T1000 (cell line): Measurements from ENCODE around the gene DLG3.
"Not testable (repeated sequence)": the region's sequence is repeated elsewhere in the genome, so short reads cannot be mapped to it uniquely, and the experiment has no call there.

Experiments used
- DNase-seq: peaks from one replicate; lab custom pipeline; 2025; ENCODE audit warnings: mixed read lengths; lab: John Stamatoyannopoulos, UW

The DLG3 gene

DNA sequence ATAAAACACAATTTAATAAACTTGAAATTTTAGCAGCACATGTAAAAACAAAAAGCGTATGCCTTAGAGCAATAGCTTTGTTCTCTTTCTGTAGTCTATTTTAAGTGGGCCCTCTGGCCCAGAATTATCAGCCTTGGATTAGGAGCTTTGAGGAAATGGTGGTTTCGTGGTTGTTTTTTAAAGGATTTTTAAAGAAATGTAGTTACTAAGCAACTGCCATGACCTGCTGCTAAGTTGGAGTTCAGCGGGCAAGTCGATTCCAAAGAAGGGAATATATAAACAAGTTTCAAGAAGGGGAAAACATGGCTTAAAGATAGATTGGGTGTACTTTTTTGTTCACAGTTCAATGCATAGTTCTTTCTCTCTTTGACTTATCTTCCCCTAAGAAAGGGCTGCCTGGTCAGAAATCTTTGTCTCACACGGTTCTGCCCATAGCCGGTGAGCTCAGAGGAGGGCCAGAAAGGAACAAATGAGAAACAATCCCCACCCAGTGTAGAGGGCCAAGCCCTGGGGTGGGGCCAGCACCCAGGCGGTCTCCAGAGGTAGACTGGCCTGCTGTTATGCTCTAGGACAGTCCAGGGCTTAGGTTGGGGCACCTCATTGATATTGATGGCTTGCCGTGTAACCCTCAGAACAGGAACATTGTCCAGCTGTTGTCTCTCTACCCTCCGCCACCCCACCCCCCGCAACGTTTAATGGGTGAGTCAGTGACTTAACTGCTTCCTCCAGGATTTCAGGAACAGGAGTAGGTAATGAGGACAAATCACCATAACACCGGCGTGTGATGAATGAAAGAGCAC, 32.5 kb downstream of the DLG3 start:
- peak; percentile 48 for DNase-seq

DNA sequence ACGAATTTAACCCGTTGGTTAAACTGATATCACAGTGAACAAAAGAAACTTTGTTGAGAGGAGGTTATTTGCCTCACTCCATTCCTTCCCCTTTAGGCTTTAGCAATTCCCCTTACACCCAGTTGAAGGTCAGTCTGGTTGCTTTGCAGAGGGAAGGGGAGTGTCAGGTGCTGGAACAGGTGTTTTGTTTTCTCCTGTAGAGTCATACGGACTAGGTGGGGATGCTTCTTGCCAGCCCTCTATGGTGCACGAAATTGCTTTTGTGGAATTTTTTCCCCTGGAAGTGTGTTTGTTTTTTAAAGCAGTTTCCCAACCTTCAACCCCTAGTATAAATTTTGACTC, 33.1 kb downstream of the DLG3 start:
- no peak for DNase-seq

- no peak for DNase-seq
Observed at GRCh38 chrX:70478526-70479245, 34.1 kb downstream of the DLG3 start.

- peak; percentile 12 for DNase-seq
Observed at GRCh38 chrX:70479247-70479921, 34.7 kb downstream of the DLG3 start.

DNA sequence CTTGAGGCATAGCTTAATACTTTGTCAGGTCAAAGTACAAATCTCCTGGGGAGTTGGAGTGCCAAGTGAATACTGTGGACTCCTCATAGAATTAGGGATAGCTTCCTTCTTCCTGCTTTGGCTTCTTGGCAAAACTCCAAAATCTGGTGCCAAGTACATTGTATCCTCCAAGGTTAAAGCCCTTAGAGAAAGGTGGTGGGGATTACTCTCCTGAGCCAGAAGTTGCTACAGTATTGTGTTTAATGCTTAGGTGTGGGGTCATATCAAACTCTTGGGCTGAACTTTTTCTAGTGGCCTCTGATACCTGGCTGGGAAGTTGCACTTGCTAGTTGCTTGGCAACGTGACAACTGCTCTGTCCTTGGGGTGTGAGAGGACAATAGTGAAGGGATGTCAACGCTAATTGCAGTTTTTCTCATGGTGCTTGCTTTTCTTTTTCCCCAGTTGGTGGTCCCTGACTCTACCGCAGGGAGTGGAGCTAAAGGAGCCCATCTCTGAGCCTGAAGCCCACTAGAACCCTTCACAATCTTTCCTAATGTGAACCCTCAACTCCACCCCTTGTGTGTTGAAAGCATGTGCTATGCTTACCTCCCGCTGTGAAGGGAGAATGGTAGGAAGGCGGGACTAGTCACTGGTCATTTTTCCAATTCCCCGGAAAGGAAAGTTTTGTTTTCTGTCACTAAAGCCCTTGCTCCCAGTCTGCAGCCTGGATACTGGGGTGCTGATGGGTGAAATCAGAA, 35.5 kb downstream of the DLG3 start:
- no peak for DNase-seq

- no peak for DNase-seq
Observed at GRCh38 chrX:70480660-70481018, 36.0 kb downstream of the DLG3 start.

- DNase-seq: no peak
Observed at GRCh38 chrX:70481471-70482270, 37.0 kb downstream of the DLG3 start.

GRCh38 chrX:70482300-70482699, 37.7 kb downstream of the DLG3 start:
- no peak for DNase-seq

GRCh38 chrX:70485466-70485865, 40.8 kb downstream of the DLG3 start:
- no peak for DNase-seq

- DNase-seq: no peak
Observed at GRCh38 chrX:70488856-70489255, 44.2 kb downstream of the DLG3 start.

DNA sequence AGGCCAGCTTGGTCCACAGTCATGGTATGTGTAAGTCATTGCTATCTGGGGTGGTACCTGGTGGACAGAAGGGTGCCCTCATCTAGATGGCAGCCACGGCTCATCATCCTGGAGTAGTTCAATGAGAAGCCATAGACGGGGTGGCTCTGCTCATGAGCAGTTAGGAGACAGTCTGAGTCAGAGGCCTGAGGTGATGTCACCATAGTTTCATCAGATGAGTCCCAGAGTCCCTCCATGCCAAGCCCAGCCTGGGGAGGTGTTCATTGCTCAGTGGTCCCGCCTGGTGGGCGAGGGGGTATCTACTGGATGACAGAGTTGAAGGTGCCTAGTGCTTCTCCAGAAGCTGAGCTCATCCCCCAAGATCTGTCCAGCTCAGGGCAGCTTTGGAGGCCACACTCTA, 49.8 kb downstream of the DLG3 start:
- no peak for DNase-seq

- no peak for DNase-seq
Observed at GRCh38 chrX:70496491-70496890, 51.9 kb downstream of the DLG3 start.

DNA sequence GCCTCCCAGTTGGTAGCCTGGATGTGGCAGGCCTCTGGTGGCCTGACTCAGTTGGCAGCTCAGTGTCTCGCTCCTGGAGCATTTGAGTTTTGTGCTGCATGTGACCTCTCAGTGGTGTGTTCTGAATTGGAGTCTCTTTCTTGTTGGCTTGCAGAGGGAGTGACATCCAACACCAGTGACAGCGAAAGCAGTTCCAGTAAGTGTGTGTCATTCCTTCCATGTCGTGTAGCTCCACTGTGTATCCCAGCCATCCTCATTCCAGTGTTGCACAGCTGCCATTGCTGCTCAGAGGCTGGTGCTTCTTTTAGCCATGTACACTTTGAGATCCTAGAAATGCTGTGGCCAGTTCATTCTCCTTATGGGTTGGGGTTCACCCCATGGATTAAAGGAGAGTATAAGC, 52.4 kb downstream of the DLG3 start:
- no peak for DNase-seq

DNA sequence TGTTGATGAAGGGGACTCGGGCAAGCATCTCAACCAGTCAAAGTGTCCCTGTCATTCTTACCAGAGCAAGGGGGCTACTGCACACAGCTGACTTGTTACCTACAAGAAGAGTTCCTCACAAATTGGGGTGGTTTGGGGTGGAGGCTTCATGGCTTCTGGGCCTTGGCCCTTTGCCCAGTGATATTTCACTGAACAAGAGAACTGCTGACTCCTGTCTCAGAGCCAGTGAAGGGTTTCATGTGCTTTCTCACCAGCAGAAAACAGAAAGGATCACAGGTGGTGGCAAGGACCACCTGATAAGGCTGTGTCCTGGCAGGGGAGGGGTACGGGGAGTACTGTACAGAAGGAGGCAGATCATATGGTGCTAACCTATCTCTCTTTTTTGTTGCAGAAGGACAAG, 53.5 kb downstream of the DLG3 start:
- no peak for DNase-seq

- no peak for DNase-seq
Observed at GRCh38 chrX:70500826-70501225, 56.2 kb downstream of the DLG3 start.

DNA sequence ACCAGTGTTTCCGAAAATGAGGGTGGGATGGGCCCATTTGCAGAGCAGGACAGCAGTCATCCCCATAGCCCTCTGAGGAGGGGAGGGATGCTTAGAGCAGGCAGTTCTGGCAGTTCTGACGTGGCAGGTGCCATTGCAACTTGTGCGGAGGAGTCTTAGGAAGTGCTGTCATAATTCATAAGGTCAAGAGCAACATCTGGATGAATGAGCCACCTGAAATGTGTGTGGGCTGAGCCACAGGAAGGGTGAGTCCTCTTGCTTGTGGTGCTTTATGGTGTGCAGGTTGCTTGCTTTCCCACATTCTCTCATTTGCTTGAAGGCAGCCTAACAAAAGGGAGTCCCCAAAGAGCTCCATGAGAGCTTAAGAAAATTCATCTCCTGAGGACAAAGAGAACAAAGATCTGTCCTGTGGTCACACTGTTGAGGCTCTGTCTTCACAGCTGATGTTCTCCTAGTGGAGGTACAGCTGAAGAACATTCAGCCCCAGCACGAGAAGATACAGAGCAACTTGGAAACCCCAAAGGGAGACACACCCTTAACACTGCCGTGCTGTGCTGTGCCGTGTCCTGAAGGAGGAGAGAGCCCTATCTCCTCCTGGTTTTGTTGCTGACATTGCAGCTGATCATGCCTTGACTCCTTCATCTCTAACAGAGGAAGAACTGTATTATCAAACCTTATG, 60.3 kb downstream of the DLG3 start:
- DNase-seq: no peak

- no peak for DNase-seq
Observed at GRCh38 chrX:70505451-70505841, 60.8 kb downstream of the DLG3 start.

- DNase-seq: no peak
Observed at GRCh38 chrX:70508296-70508911, 63.8 kb downstream of the DLG3 start.

- no peak for DNase-seq
Observed at GRCh38 chrX:70509078-70509477, 64.4 kb downstream of the DLG3 start.

GRCh38 chrX:70515270-70515669, 70.6 kb downstream of the DLG3 start:
- DNase-seq: not testable (repeated sequence)

DNA sequence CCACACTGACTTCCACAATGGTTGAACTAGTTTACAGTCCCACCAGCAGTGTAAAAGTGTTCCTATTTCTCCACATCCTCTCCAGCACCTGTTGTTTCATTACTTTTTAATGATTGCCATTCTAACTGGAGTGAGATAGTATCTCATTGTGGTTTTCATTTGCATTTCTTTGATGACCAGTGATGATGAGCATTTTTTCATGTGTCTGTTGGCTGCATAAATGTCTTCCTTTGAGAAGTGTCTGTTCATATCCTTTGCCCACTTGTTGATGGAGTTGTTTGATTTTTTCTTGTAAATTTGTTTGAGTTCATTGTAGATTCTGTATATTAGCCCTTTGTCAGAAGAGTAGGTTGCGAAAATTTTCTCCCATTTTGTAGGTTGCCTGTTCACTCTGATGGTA, 71.1 kb downstream of the DLG3 start:
- not testable (repeated sequence) for DNase-seq
